Cerebellar cortex (tissue), 1 donor: ENCODE data around the gene L1CAM.

Experiments used
- DNase-seq: peaks from one replicate; pipeline ENCODE4 v3.0.0-alpha.2; 2015; ENCODE audit warnings: low spot score

L1CAM gene

DNA sequence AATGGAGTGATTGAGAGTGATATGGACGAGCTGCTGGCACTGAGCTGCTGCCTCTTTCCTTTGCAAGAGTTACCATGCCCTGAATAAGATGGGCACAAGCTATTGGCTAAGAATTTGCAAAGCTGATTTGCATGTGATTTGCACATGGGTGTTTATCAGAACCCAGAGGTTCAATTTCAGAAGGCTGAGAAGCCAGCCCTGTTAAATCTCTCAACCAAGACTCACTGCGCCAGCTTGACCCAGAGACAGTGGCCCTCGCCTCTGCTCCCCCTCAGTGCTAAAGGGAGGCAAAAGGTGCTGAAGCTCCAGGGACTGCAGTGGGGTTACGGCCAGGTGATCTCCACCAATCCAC lies 39.4 kb upstream of the L1CAM start:
- DNase-seq, result no peak

DNA sequence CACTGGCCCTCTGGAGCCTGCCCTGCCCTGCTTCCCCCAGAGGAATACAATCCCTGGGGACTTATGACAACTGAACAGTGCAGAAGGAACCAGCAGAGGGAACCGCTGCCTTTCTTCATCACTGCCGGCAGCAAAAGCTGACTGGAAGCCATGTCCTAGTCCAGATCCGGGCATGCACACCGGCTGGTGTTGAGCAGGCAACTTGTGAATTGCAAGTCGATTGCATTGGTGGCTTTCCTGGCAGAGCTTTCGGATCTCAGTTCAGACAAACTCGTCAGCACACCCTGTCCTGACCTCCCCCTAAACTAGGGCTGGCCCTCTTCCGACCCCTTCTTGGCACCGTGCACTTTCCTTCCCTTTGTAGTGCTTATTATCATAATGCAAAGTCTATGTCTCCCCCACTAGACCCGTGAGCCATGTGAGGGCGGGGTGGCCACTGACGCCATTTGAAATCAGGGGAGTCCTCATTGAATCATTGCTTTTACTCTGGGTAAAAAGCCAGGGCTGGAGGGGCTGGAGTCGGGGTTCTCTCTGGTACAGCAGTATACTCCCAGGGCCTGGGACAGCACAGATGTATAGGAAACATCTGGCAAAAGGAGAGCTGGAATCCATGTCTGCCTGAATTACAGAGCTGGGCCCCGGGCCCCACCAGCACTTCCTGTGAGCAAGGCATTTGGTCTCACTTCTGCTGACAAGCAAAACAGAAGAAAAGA lies 38.3 kb upstream of the L1CAM start:
- DNase-seq, result peak; percentile 70

DNA sequence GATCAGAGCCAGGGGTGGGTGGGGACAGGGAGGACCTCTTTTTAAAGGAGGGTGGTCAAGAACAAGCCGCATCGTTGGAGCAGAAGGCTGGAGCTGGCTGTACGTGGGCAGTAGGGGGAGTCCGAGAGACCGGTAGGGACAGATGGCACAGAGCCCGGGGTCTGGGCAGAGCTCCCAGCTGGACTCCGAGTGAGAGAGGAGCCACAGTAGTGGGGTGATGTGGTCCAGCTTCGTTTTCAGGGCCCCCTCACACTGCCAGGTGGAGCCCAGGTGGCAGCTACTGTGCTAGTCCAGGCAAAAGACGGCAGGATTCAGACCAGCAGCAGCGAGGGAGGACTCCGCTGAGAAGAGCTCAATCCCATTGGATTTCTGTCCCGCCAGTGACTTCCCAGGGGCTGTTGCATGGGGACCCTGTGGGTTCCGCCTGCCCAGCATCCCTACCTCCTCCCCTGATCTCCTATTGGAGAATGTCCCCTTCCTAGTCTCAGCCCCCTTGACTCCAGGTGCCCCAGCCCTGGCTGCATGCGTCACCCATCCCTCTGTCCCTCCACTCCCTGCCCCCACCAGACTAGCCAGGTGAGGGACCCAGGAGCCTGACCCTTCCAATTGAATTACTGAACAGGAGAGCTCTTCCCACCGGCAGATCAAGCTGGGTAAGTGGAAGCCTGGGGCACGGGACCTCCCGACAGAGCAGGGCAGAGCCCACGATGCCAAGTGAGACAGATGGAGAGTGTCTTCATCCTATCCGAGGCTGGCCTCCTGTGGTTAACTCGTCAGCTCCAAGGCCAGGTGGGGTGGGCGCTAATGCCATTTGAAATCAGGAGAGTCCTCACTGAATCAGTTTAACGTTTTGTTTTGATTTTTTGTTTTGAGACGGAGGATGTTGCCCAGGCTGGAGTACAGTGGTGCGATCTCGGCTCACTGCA lies 37.2 kb upstream of the L1CAM start:
- DNase-seq, result peak; percentile 84

DNA sequence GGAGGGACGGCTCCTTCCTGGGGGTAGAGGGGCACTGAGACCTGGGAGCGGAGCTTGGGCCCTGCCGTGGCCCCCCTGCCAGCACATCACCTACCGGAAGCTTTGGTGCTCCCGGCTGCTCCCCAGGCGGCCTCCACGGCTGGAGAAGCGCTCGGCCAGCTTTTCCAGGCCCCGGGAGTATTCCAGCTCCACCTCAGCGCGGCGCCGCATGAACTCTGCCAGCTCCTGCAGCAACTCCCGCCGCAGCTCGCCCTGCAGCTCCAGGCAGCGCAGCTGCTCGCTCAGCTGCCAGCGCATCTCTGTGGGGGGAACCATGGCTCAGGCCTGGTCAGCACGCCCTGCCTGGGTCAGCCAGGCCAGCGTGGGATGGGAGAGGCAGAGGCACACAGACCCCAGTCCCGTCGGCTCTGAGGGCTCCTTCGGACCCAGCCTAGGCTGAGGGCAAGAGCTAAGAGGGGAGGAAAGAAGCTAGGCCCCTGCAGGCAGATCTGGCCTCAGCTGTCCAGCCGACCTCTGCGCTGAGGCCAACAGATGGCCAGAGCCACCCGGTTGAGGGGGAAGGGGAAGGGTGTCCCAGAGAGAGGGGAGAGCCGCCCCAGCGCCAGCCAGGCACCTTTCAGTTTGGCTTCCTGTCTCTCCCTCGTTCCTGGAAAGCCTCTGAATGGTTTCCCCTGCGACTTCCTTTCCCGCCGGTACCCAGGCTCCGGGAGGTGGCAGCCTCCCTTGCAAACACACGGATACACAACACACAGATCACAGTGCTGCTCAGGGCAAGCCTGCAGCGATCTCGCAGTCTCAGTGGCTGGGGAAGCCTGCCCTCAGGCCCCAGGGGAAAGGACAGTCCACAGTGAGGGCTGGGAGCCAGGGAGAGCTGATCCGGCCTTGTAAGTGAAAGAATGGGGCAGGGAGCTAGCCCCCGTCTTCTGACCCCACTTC lies 35.8 kb upstream of the L1CAM start:
- no peak for DNase-seq

DNA sequence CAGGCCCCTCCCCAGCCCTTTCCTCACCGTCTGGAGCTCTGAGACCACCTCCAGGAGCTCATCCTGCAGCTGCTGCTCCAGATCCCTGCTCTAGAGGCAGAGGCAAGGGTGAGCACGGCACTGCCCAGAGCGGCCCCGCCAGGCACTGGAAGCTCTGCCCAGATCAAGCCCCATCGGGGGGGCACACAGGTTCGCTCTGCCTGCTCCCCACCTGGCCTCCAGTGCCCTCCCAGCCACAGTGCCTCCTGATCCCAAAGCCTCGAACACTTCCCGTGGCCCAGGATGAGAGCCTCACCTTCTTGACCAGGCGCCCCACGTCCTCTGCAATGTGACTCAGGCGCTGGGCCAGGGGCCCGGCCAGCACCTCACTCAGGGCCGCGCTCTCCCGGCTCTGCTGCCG lies 35.1 kb upstream of the L1CAM start:
- DNase-seq, result no peak

DNA sequence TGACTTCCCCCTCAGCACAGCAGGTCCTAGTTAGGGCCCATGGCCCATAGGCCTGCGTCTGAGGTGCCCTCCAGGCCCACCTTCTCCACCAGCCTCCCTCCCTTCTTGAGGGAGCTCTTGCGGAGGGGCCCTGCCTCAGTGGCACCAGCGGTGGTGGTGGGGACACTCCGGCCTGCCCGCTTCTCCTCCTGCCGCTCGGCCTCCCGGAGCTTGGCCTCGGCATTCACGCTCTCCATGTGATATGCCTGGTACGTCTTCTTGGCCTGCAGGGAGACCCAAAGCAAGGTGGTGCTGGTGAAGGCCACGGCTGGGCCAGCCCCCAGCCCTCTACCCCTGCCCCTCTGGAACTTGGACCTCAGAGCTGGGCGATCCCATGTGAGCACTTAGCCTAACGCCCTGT lies 34.6 kb upstream of the L1CAM start:
- DNase-seq, result no peak

DNA sequence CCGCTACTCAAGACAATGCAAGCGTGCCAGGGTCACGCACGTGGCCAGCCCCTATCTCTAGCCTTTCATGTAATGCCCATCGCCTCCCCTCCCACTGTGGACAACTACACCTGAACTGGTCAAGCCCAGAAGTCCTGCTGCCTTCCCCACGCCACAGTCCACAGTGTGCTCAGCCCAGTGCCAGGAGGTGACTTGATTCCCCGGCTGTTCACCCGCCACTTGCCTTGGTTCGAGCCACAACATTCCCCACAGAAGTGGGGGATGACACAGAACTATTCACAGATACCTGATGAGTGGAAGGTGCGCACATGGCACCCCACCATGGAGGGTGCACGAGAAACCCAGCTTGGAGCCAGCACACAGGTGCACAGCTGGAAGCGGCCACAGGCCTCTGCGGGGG lies 33.3 kb upstream of the L1CAM start:
- DNase-seq, result no peak

DNA sequence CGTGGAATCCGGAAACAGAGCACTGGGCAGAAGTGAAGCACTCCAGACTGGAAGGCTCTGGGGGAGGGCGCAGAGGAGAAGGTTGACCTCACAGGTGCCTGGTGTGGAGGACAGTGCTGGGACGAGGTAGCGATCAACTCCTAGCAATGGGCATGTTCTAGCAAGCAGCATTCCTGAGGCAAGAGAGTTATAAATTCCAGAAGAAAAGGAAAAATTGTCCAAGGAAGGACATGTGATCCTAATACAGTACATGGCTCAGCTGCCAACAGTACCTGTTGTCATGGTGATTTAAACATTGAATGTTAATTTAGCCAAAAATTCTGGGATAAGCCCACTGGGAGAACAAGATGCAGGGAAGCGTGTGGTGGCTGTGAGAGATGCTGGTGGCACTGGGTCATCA lies 31.9 kb upstream of the L1CAM start:
- DNase-seq, result no peak

DNA sequence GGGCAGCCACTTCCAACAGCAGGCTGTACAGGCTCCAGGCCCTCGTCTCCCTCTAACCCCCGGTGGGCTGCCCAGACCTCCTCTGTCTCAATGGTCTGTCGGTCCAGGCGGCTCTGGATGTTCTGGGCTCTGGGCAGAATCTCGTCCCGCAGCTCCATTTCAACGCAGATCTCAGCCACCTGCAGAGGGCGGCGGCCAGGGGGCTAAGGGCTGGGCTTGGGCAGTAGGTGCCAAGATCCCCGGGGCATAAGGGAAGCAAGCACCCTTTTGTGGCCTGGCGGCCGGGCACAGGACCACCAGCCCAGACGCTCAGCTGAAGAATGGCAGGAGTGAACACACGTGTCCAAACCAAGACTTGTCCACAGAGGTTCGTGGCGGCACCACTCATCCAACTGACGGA lies 27.7 kb upstream of the L1CAM start:
- no peak for DNase-seq

DNA sequence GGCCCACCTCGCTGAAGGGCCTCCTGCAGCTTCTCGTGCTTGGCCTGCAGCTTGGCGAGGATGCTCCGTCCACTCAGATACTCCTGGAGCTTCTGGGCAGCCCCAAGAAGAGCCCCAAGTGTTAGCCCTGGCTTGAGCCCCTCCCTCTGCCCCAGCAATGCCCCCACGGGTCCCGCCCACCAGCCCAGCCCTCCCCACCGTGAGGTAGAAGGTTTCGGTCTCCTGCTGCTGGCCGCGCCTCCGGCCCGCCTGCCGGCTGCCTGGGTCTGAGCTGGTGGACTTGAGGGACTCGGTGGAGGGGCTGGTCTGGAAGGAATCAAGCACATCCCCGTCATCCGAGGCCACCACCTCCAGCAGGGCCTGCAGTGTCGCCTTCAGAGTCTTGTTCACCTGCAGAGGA lies 27.2 kb upstream of the L1CAM start:
- DNase-seq, result no peak

DNA sequence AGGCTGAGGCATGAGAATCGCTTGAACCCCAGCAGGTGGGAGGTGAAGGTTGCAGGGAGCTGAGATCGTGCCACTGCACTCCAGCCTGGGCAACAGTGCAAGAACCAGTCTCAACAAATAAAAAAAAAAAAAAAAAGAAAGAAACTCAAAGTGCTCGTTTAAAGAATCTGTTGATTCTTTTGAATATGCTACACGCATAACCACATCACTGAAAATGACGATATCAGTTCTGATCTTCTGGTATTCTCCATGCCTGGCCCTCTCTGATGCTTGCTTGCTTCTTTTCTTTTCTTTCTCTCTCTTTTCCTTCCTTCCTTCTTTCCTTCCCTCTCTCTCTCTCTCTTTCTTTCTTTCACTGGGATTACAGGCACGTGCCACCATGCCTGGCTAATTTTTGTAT lies 25.8 kb upstream of the L1CAM start:
- no peak for DNase-seq

DNA sequence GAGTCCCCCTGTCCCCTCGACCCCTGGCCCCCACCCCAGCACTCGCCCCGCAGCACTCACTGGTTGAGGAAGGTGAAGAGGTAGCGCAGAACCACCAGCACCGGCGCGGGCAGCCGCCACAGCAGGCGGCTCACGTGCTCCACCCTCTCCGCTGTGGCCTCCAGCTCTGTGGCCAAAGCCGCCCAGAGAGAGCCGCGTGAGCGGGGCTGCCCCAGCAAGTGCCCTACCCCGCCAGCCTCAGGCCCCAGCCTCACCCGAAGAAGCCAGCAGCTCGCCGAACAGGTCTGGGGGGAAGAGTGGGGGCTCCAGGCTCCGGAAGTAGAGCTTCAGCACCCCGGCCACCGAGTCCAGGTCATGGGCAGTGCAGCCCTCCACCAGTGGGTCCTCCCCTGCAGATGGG lies 24.5 kb upstream of the L1CAM start:
- no peak for DNase-seq

DNA sequence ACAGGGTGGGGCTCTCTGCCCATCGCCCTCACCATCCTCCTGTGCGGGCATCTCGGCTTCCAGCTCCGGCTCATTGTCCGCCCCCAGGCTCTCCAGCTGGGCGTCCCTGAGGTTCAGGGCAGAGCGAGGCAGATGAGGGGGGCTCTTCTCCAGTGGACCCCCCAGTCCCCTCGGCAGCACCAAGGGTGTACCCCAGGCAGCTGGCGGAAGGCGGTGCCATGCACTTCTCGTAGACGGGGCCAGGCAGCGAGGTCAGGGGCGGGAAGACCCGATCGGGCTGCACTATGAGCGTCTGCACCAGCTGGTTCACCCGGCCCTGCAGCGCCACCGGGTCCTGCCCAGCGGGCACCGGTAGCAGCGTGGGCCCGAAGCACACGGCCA lies 24.0 kb upstream of the L1CAM start:
- no peak for DNase-seq

DNA sequence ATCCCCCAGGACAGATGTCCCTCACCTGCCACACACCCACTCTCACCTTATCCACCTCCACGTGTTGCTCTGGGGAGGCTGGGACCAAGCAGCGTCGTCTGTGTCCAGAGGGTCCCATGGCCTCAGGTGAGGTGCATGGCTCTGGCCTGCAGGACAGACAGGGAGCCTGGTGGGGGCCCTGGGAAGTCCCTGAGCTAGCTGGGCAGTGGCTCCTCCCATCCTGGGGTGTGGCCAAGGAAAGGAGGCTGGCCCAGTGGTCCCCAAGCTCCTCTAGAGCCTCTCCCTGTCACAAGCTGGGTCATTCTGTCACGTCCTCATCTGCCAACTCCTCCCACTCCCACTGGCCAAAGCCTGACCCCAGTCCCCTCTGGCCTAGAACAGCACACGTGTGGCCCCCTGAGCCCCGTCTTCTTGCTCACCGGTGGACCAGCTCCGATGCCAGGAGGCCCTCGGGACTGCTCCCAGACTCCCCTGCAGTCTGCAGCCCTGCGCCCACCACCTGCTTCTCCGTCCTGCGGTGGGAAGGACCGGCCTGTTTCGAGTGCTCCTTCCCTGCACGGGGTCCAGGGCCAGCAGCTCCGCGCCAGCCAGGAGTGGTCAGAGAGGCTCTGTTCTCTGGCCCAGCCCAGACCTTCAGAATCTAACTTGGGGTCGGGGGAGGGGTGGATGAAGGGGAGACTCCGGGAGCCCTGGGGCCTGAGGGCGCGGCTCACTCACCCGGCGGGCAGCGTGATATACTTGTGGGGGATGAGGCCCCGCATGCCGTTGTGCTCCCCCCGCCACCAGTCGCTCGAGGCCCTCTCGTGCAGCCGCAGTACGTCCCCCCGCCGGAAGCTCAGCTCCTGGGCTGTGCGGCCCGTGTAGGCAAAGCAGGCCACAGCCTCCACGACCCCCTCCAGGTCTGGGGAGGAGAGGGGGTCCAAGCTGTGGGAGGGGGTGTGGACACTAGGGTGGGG lies 23.3 kb upstream of the L1CAM start:
- peak; percentile 77 for DNase-seq

DNA sequence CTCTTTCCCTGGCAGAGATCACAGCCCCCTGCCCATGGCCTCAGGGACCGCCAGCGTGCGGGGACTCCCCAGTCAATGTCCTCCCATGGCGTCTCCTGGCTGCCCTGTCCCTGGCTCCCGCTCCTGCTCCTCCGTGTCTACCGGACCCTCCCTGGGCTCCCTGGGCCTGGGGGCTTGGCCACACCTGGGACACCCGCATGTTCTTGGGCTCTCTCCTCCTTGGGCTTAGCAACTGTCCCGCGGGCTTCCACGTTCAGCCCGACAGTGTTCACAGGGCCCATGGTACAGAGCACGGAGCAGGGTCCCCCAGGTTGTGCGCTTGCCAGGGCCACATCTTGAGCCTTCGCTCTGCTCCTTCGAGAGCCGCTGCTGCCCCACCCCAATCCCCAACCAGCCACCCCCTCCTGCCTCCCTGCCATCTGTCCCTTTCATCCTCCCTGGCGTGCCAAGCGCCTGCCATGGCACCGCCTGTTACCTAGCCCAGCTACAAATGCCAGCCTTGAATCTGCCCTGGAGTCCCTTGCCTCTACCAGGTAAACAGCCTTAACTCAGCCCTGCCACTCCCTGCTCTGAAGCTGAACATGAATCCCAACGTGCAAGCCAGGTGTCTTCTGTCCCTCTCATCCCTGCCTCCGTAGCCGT lies 22.4 kb upstream of the L1CAM start:
- DNase-seq, result peak; percentile 78

DNA sequence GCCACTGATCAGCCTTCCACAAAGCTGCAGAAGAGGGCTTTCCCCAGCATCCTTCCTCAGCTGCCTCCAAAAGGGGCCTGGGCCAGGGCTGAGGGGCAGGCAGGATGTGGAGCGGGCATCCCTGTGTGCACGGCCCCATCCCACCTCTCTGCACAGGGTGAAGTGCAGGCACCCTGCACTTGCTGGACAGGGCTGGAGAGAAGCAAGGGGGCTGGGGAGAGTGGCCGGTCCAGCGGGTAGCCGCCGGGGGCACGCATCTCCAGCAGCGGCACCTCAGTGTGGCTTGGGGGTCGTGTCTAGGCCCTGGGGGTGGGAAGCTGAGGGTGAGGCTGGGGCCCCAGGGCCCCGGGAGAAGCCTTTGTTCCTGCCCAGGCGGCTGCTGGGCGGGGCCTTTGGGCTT lies 21.5 kb upstream of the L1CAM start:
- DNase-seq, result no peak

DNA sequence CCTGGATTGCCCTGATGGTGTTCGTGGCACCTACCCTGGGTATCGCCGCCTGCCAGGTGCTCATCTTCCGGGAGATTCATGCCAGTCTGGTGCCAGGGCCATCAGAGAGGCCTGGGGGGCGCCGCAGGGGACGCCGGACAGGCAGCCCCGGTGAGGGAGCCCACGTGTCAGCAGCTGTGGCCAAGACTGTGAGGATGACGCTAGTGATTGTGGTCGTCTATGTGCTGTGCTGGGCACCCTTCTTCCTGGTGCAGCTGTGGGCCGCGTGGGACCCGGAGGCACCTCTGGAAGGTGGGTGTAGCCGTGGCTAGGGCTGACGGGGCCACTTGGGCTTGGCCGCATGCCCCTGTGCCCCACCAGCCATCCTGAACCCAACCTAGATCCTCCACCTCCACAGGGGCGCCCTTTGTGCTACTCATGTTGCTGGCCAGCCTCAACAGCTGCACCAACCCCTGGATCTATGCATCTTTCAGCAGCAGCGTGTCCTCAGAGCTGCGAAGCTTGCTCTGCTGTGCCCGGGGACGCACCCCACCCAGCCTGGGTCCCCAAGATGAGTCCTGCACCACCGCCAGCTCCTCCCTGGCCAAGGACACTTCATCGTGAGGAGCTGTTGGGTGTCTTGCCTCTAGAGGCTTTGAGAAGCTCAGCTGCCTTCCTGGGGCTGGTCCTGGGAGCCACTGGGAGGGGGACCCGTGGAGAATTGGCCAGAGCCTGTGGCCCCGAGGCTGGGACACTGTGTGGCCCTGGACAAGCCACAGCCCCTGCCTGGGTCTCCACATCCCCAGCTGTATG lies 20.3 kb upstream of the L1CAM start:
- DNase-seq, result no peak

DNA sequence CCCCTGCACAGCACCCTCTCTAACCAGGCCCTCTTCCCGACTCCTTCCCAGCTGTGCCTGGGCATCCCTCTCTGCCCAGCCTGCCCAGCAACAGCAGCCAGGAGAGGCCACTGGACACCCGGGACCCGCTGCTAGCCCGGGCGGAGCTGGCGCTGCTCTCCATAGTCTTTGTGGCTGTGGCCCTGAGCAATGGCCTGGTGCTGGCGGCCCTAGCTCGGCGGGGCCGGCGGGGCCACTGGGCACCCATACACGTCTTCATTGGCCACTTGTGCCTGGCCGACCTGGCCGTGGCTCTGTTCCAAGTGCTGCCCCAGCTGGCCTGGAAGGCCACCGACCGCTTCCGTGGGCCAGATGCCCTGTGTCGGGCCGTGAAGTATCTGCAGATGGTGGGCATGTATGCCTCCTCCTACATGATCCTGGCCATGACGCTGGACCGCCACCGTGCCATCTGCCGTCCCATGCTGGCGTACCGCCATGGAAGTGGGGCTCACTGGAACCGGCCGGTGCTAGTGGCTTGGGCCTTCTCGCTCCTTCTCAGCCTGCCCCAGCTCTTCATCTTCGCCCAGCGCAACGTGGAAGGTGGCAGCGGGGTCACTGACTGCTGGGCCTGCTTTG lies 19.6 kb upstream of the L1CAM start:
- DNase-seq, result peak; percentile 73
